SK-N-SH (cell line): ENCODE results near the gene F11. TPM values are rescaled to one million over a fixed set of nuclear protein-coding genes. Genes with fewer than 3 reads are reported as not detected.

Experiments used
- CTCF ChIA-PET: fragments of 300-600, 350-600 bp; formaldehyde crosslinking; extraction: SDS; loops from one replicate; lab custom pipeline; 2021; lab: Yijun Ruan, JAX
- POLR2A ChIA-PET: fragments of 350-600 bp; sonication (Branson Sonifier 250); formaldehyde crosslinking; extraction: SDS; loops from one replicate; lab custom pipeline; 2020; ENCODE audit warnings: antibody characterized with exemption, inconsistent platforms; lab: Yijun Ruan, JAX
- DNase-seq: peaks from one replicate; pipeline ENCODE4 v3.0.0; 2012
- H2AFZ ChIP-seq: fragments of 200-600 bp; sonication (generic); 2 replicates; pipeline ENCODE4 v1.8.1; 2016; ENCODE audit warnings: antibody characterized with exemption, mild to moderate bottlenecking, low read depth
- H3F3A ChIP-seq: fragments of 200-600 bp; sonication (generic); replicated peaks from 2 replicates; pipeline ENCODE3; 2016; ENCODE audit warnings: antibody characterized with exemption, mild to moderate bottlenecking; ENCODE audit not compliant: insufficient read depth
- H3K27ac ChIP-seq, 2 experiments: fragments of 200-500 bp in 1 of 2; fragments of 200-600 bp in 1 of 2; sonication (Bioruptor generic) in 1 of 2; sonication (generic), shearing (Covaris generic) in 1 of 2; 2 replicates each; pipeline versions ENCODE4 v1.5.1 to v1.6.1; 2014 to 2016; ENCODE audit warnings: low read depth in 2 of 2, inconsistent platforms in 1 of 2, low read length in 1 of 2, mild to moderate bottlenecking in 1 of 2, mixed read lengths in 1 of 2
- H3K27me3 ChIP-seq: fragments of 200-600 bp; sonication (generic), shearing (Covaris generic); 2 replicates; pipeline ENCODE4 v1.6.1; 2016; ENCODE audit warnings: mixed run types; ENCODE audit not compliant: insufficient read depth
- H3K36me3 ChIP-seq, 2 experiments: fragments of 200-500 bp in 1 of 2; fragments of 200-600 bp in 1 of 2; sonication (Bioruptor generic) in 1 of 2; sonication (generic) in 1 of 2; replicated peaks in 1 of 2; 2 replicates each; pipeline versions ENCODE3 to v1.5.1; 2014 to 2016; ENCODE audit warnings: low read length in 1 of 2, mild to moderate bottlenecking in 1 of 2; ENCODE audit not compliant: insufficient read depth in 2 of 2, control insufficient read depth in 1 of 2
- H3K4me1 ChIP-seq, 2 experiments: fragments of 200-500 bp in 1 of 2; fragments of 200-600 bp in 1 of 2; sonication (Bioruptor generic) in 1 of 2; sonication (generic), shearing (Covaris generic) in 1 of 2; 2 replicates each; pipeline versions ENCODE4 v1.5.1 to v1.6.1; 2014 to 2016; ENCODE audit warnings: low read depth in 1 of 2, low read length in 1 of 2, mixed run types in 1 of 2; ENCODE audit not compliant: insufficient read depth in 2 of 2, control insufficient read depth in 1 of 2
- H3K4me2 ChIP-seq: fragments of 200-600 bp; sonication (generic), shearing (Covaris generic); 2 replicates; pipeline ENCODE4 v1.6.1; 2017; ENCODE audit warnings: mixed run types
- H3K4me3 ChIP-seq, 2 experiments: fragments of 200-500 bp in 1 of 2; fragments of 200-600 bp in 1 of 2; sonication (Bioruptor generic) in 1 of 2; sonication (generic), shearing (Covaris generic) in 1 of 2; 2 replicates each; pipeline versions ENCODE4 v1.5.1 to v1.8.1; 2014 to 2016; ENCODE audit warnings: low read depth in 2 of 2, inconsistent platforms in 1 of 2, low read length in 1 of 2, mild to moderate bottlenecking in 1 of 2, mixed read lengths in 1 of 2, moderate library complexity in 1 of 2
- H3K79me2 ChIP-seq: fragments of 200-600 bp; sonication (generic); 2 replicates; pipeline ENCODE4 v1.8.1; 2017; ENCODE audit warnings: mild to moderate bottlenecking; ENCODE audit not compliant: insufficient read depth
- H3K9ac ChIP-seq: fragments of 200-600 bp; sonication (generic); 2 replicates; pipeline ENCODE4 v1.6.1; 2017; ENCODE audit warnings: mixed run types
- H3K9me2 ChIP-seq: fragments of 200-600 bp; sonication (generic); 2 replicates; pipeline ENCODE4 v1.6.1; 2017; ENCODE audit warnings: mixed run types
- H3K9me3 ChIP-seq: fragments of 200-600 bp; sonication (generic); 2 replicates; pipeline ENCODE4 v1.6.1; 2017; ENCODE audit warnings: mixed run types, mild to moderate bottlenecking, moderate library complexity
- H4K20me1 ChIP-seq: fragments of 200-600 bp; sonication (generic); 2 replicates; pipeline ENCODE4 v1.6.1; 2017; ENCODE audit warnings: mild to moderate bottlenecking, mixed run types; ENCODE audit not compliant: insufficient read depth
- CHD2 ChIP-seq: fragments of 150-350 bp; IDR thresholded peaks from 2 replicates; pipeline ENCODE4 v1.6.1; 2018; ENCODE audit warnings: low read length; ENCODE audit not compliant: partially characterized antibody
- ELF1 ChIP-seq: IDR thresholded peaks from 2 replicates; pipeline ENCODE4 v1.4.0; 2012
- FOSL2 ChIP-seq: IDR thresholded peaks from 2 replicates; pipeline ENCODE4 v1.4.0; 2012; ENCODE audit warnings: low read depth, mild to moderate bottlenecking, moderate library complexity, borderline replicate concordance
- GABPA ChIP-seq: IDR thresholded peaks from 2 replicates; pipeline ENCODE4 v1.4.0; 2012; ENCODE audit warnings: low read depth, mild to moderate bottlenecking
- GATA2 ChIP-seq: sonication (generic); formaldehyde crosslinking; IDR thresholded peaks from 2 replicates; pipeline ENCODE4 v1.5.0; 2020; ENCODE audit warnings: mild to moderate bottlenecking, missing genetic modification reagents
- NFIC ChIP-seq: IDR thresholded peaks from 2 replicates; pipeline ENCODE4 v1.4.0; 2012; ENCODE audit warnings: borderline replicate concordance
- NRF1 ChIP-seq: IDR thresholded peaks from 2 replicates; pipeline ENCODE4 v1.6.1; 2012; ENCODE audit warnings: low read depth, mild to moderate bottlenecking, low read length
- POLR2AphosphoS5 ChIP-seq: IDR thresholded peaks from 2 replicates; pipeline ENCODE4 v1.6.1; 2012; ENCODE audit warnings: low read depth, low read length
- RXRA ChIP-seq: IDR thresholded peaks from 2 replicates; pipeline ENCODE4 v1.4.0; 2012; ENCODE audit warnings: low read depth, mild to moderate bottlenecking, borderline replicate concordance
- WGBS: methylation state at CpG from one replicate; pipeline ENCODE4 v1.1.6; 2017; ENCODE audit warnings: low lambda C conversion rate; 5-methylcytosine and 5-hydroxymethylcytosine counted together
- polyA plus RNA-seq, 3 experiments: library from polyadenylated mRNA; depleted of rRNA; stranded (reverse); fragments of >200 nt; gene quantifications; 2 replicates each; pipeline ENCODE4 v1.2.3, GENCODE V29; 2012
- TF ChIP-seq, protein P1 (sequence below): fragments of 150-350 bp; IDR thresholded peaks from 2 replicates; pipeline ENCODE4 v1.6.1; 2016; ENCODE audit warnings: mild to moderate bottlenecking, low read depth, low read length
- TF ChIP-seq, protein P2 (sequence below): IDR thresholded peaks from 2 replicates; pipeline ENCODE4 v1.4.0; 2012; ENCODE audit warnings: low read depth, borderline replicate concordance

F11 gene
- polyA plus RNA-seq, 1 of the 3 experiments (the other 2 are of a cell fraction): not detected

DNA sequence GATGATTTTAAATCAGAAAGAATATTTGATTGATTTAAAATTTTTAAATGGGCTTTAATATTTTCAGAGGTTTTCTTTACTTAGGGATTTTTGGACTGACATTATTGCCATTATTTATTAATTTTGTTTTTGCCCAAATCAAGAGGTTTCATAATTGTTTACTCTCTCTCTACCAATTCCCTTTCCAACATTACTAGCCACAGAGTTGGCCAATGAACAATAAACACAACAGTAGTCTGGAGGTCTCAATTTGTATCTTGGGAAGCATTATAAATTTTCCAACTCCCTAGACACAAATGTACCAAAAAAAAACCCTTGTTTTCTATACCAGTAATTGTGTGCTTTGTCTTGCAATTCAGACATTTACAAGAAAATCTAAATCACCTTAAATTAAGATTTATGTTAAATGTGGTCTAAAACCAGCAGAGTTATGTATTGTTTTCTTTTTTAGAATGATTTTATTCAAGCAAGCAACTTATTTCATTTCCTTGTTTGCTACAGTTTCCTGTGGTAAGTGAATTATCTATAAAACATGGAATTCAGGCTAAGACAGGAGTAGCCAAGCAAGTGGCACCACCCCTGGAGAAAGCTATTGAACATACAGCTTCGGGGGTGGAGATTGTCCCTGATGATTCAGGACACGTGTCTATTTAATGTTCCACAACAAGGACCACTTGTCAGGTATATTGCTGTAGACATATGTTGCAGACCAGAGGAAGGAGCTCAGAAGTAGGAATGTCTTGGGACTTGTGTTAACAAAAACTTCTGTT lies 38.1 kb upstream of the F11 start (continued):
- TF ChIP-seq, protein P1, sequence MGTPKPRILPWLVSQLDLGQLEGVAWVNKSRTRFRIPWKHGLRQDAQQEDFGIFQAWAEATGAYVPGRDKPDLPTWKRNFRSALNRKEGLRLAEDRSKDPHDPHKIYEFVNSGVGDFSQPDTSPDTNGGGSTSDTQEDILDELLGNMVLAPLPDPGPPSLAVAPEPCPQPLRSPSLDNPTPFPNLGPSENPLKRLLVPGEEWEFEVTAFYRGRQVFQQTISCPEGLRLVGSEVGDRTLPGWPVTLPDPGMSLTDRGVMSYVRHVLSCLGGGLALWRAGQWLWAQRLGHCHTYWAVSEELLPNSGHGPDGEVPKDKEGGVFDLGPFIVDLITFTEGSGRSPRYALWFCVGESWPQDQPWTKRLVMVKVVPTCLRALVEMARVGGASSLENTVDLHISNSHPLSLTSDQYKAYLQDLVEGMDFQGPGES: no peak
- TF ChIP-seq FOSL2 (no peak), RXRA (no peak), ELF1 (no peak), CHD2 (no peak)

DNA sequence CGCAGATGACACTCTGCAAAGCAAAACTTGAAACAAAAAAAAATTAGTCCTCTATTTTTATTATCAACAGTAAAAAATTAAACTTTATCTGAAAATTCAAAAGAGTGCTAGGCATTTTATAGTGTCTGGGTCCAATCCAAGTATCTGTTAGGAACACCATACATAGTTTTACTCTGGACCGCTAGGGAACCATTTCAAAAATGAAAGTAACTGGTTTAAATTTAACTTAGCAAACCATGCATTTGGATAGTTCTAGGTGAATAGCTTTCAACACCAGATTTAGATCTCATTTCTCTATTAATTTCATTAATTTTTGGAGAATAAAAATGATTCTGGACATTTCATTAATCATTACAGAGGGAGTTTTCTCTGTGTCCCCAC lies 37.5 kb upstream of the F11 start:
- Histone ChIP-seq H4K20me1 (no peaks in the 10 kb centered on the region), H3K9me2 (no peaks in the 10 kb centered on the region), H3F3A (no peaks in the 10 kb centered on the region), H3K9me3 (no peaks in the 10 kb centered on the region), H3K4me2 (no peak overlapping the region), H3K4me1 (no peaks in the 10 kb centered on the region), H3K79me2 (no peaks in the 10 kb centered on the region), H3K4me3 (no peak overlapping the region), H3K27ac (no peak overlapping the region), H3K27me3 (no peaks in the 10 kb centered on the region), H3K36me3 (no peaks in the 10 kb centered on the region), H2AFZ (no peak overlapping the region), H3K9ac (no peak overlapping the region)
- WGBS: 74% methylated on average over 2 of the region's 2 CpGs
- CTCF ChIA-PET: no interaction called here
- TF ChIP-seq NFIC (no peak), GATA2 (no peak), GABPA (no peak), NRF1 (no peak)
- TF ChIP-seq, protein P2, sequence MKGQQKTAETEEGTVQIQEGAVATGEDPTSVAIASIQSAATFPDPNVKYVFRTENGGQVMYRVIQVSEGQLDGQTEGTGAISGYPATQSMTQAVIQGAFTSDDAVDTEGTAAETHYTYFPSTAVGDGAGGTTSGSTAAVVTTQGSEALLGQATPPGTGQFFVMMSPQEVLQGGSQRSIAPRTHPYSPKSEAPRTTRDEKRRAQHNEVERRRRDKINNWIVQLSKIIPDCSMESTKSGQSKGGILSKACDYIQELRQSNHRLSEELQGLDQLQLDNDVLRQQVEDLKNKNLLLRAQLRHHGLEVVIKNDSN: no peak
- DNase-seq: no peak
- POLR2A ChIA-PET: no interaction called here

DNA sequence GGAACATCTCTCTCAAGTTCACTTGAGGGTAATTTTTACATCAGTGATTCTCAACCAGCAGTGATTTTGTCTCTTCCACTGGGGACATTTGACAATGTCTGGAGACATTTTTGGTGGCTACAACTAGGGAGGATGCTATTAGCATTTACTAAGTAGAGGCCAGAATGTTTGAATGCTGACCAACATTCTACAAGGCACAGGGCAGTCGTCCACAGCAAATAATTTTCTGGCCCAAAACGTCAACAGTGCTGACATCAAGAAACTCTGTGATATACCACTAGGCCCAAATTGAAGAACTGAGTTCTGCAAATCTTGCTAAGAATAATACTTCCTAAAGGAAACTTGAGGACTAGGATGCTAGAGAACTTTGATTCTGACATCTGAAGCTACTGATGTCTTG lies 31.6 kb upstream of the F11 start:
- no peak overlapping the region for H3K9ac ChIP-seq
- no peaks in the 10 kb centered on the region for H3K27me3 ChIP-seq
- DNase-seq: no peak
- H4K20me1 ChIP-seq: no peaks in the 10 kb centered on the region
- WGBS: 11% methylated on average over 2 of the region's 2 CpGs
- TF ChIP-seq POLR2AphosphoS5: no peak
- H3F3A ChIP-seq: no peaks in the 10 kb centered on the region
- no peak overlapping the region for H3K4me3 ChIP-seq
- no peak overlapping the region for H3K4me2 ChIP-seq
- H3K36me3 ChIP-seq: no peaks in the 10 kb centered on the region
- H3K27ac ChIP-seq: no peak overlapping the region
- ChIA-PET CTCF (interaction anchor here (1.1 kb wide), 1 partner anchor 62 kb away, joined by 3 read pairs; no protein-coding TSS in a partner anchor), POLR2A (no interaction called here)
- no peaks in the 10 kb centered on the region for H3K9me2 ChIP-seq
- no peaks in the 10 kb centered on the region for H3K4me1 ChIP-seq
- H3K79me2 ChIP-seq: no peaks in the 10 kb centered on the region
- no peaks in the 10 kb centered on the region for H3K9me3 ChIP-seq
- no peak overlapping the region for H2AFZ ChIP-seq
